Measurements from ENCODE around the gene SART3. TPM values are rescaled to one million over a fixed set of nuclear protein-coding genes. Genes with fewer than 3 reads are reported as not detected.

Gene SART3
- total and polyA plus RNA-seq, 2 of the 4 experiments (the other 2 are of a cell fraction) = 22.6 to 37.8 TPM

DNA sequence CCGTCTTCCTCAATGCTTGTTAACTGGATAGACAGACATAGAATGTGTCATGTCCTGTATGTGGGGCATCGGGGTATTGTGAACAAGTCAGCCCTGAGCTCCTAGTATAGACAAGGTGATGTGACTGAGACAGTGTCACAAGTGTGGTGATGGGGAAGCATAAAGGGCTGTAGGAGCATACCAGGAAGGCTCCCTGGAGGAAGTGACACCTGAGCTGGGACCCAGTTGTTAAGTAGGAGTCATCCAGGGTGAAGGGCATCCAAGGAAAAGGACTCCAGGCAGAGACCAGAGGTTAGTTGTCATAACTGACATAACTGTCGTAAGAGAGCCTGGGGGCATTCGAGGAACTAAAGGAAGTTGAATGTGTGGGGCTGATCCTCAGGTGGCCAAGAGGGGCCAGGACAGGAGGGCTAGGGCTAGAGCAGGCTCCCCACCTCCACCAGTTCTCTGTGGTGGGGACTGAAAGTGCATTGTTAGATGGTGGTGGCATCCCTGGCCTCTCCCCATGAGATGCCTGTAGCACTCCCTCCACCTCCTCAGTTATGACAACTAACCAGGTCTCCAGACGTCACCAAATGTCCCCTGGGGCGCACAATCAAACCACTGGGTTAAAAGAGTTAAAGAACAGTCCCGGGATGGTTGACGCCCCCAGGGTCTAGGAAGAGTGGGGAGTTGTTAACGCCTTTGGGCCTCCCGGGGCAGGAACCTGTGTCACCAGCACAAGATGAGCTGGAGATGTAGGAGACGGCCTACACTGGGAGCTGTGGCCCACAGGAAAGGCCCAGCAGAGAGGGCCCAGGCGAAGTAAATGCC, 43.5 kb downstream of the SART3 start:
- peaks cover 18% of the 10 kb centered on the region; the same call in 1 of the 2 replicates for H3K9me1 ChIP-seq (ENCODE audit: insufficient read depth, low read length)
- no peak overlapping the region for H3K4me2 ChIP-seq (ENCODE audit: low read depth, low read length)
- 97% methylated on average over 5 of the region's 12 CpGs; no CpG with 5 or more reads in 1 of the 2 experiments for WGBS, 2 experiments (ENCODE audit: extremely low coverage in 2 of 2, insufficient read length in 1 of 2)
- DNase-seq (no peak), ATAC-seq (ENCODE audit: low read depth) (no peak)
- intact Hi-C loops (cut with micrococcal nuclease) = no loop called here
- no peak overlapping the region for H3K18ac ChIP-seq (ENCODE audit: low read depth, low read length)
- H4K91ac ChIP-seq (ENCODE audit: insufficient read depth, low read depth, low read length) = no peak overlapping the region
- no peak overlapping the region for H2AK5ac ChIP-seq (ENCODE audit: low read depth, low read length)
- H3K56ac ChIP-seq (ENCODE audit: extremely low read depth, insufficient read depth, low read length) = no peak overlapping the region
- H2BK15ac ChIP-seq (ENCODE audit: low read depth, low read length) = no peak overlapping the region
- no peak overlapping the region for H3K4me3 ChIP-seq (ENCODE audit: insufficient read depth, low read depth, low read length)
- H3K23ac ChIP-seq (ENCODE audit: low read depth, low read length) = no peak overlapping the region
- no peak overlapping the region for H2AK9ac ChIP-seq (replicated peaks; ENCODE audit: low read depth, low read length, poor library complexity)
- dilution Hi-C loops (cut with HindIII; ENCODE audit: low sequenced_read_pairs, unreplicated experiment) = no loop called here
- H4K20me1 ChIP-seq (ENCODE audit: insufficient read depth, low read length) = no peaks in the 10 kb centered on the region; the same call in 1 of the 2 replicates
- H3K27me3 ChIP-seq (ENCODE audit: control insufficient read depth, insufficient read depth, low read length) = no peaks in the 10 kb centered on the region; the same call in 1 of the 2 replicates
- BruUV-seq (replicated peaks) = no TSS peak
- H3K4me1 ChIP-seq (ENCODE audit: control insufficient read depth, insufficient read depth, low read length) = peaks cover 3% of the 10 kb centered on the region
- no peak overlapping the region for H2BK5ac ChIP-seq (ENCODE audit: low read depth, low read length, poor library complexity, severe bottlenecking)
- no peak overlapping the region for H3K9ac ChIP-seq (ENCODE audit: low read depth, low read length)
- H2BK20ac ChIP-seq (ENCODE audit: low read depth, low read length) = no peak overlapping the region
- no peak overlapping the region for H2BK120ac ChIP-seq (ENCODE audit: low read depth, low read length)
- CTCF ChIA-PET = no interaction called here
- in situ Hi-C loops (cut with MboI; ENCODE audit: low sequenced_read_pairs) = loop anchor here (25.0 kb wide), 1 partner anchor 830 kb away; the partner anchor contains the start of gene PWP1
- no peak overlapping the region for H3K27ac ChIP-seq (ENCODE audit: insufficient read depth, low read length)
- H4K5ac ChIP-seq (ENCODE audit: low read depth, low read length) = no peak overlapping the region
- TF ChIP-seq, protein P1, sequence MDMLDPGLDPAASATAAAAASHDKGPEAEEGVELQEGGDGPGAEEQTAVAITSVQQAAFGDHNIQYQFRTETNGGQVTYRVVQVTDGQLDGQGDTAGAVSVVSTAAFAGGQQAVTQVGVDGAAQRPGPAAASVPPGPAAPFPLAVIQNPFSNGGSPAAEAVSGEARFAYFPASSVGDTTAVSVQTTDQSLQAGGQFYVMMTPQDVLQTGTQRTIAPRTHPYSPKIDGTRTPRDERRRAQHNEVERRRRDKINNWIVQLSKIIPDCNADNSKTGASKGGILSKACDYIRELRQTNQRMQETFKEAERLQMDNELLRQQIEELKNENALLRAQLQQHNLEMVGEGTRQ (IDR thresholded peaks at IDR 0.05; ENCODE audit: low read depth, low read length) = no peak
- TF ChIP-seq NFE2L2 (IDR thresholded peaks at IDR 0.05; ENCODE audit: low read depth, low read length) (no peak), CTCF (conservative IDR thresholded peaks at IDR 0.05; ENCODE audit: low read depth, low read length) (no peak), CHD1 (IDR thresholded peaks at IDR 0.05; ENCODE audit: low read depth, low read length) (no peak), CEBPB (IDR thresholded peaks at IDR 0.05; ENCODE audit: low read depth, low read length) (no peak), MXI1 (IDR thresholded peaks at IDR 0.05; ENCODE audit: borderline replicate concordance, low read depth, low read length) (no peak), BHLHE40 (IDR thresholded peaks at IDR 0.05; ENCODE audit: low read depth, low read length) (no peak), RCOR1 (IDR thresholded peaks at IDR 0.05; ENCODE audit: insufficient replicate concordance, low read length) (no peak), RFX5 (IDR thresholded peaks at IDR 0.05; ENCODE audit: low read depth, low read length) (no peak), FOS (IDR thresholded peaks at IDR 0.05; ENCODE audit: low read depth, low read length) (no peak), ELK1 (IDR thresholded peaks at IDR 0.05; ENCODE audit: borderline replicate concordance, low read depth, low read length) (no peak)
- H3K79me1 ChIP-seq (ENCODE audit: low read depth in 1 of 2, low read length in 2 of 2) = peaks cover 19 to 50% of the 10 kb centered on the region in 2 experiments
- no peak overlapping the region for H2AFZ ChIP-seq (replicated peaks; ENCODE audit: low read length, poor library complexity)
- H3K9me3 ChIP-seq (ENCODE audit: control insufficient read depth, insufficient read depth, low read length) = no peaks in the 10 kb centered on the region
- H3K36me3 ChIP-seq (ENCODE audit: control insufficient read depth, insufficient read depth, low read length) = peaks cover 35% of the 10 kb centered on the region
- POLR2A ChIA-PET (ENCODE audit: unreplicated experiment) = no interaction called here
- no peak overlapping the region for H3K4ac ChIP-seq (ENCODE audit: low read depth, low read length)
- no peak overlapping the region for H4K8ac ChIP-seq (ENCODE audit: low read depth in 2 of 2, low read length in 2 of 2)
- H3K14ac ChIP-seq (replicated peaks; ENCODE audit: low read depth, low read length) = no peak overlapping the region

All from IMR-90 (cell line).